HG03045 (cell line): Measurements from ENCODE around the gene SCYL1.
A peak's percentile ranks its signal among the peaks of the same experiment; 100 is the strongest.

ENCODE experiments used
- ATAC-seq: cut with Tn5 transposase; IDR thresholded peaks from one replicate; pipeline ENCODE4 v1.9.1; 2021; ENCODE audit warnings: mild to moderate bottlenecking, moderate library complexity; ENCODE audit not compliant: unreplicated experiment

Gene SCYL1

DNA sequence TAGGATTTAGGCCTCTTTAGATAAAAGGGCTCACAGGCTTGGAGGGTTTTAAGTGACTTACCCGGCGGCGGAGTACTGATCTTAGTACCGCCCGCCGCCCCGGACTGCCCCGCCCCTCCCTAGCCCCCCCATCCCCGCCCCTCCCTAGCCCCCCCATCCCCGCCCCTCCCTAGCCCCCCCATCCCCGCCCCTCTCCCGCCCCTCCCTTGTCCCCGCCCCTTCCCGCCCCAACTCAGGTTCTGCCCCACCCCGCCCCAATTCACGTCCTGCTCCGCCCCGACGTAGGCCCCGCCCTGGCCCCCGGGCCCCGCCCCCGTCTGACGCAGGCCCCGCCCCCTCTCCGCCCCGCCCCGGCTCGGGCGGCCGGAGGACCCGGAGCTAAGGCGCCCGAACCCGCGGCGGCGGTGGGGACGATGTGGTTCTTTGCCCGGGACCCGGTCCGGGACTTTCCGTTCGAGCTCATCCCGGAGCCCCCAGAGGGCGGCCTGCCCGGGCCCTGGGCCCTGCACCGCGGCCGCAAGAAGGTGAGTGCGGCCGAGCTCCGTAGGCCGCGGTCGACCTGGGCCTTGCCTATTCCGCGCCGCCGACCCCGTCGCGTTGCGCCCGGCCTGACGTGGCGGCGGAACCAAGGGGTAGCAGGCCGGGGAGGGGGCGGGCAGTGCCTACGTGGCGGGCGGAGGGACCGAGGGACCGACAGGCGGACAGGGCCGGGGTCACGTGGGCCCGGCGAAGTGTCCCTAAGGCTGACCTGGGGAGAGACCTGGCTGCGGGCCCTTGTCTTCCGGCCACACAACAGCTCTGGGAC, at the start of gene SCYL1:
SCYL1 (plus strand) TSS at position 343 of the 805 bp plus-strand sequence; CDS start at position 414, 71 bp downstream.
- peak; percentile 62 for ATAC-seq

DNA sequence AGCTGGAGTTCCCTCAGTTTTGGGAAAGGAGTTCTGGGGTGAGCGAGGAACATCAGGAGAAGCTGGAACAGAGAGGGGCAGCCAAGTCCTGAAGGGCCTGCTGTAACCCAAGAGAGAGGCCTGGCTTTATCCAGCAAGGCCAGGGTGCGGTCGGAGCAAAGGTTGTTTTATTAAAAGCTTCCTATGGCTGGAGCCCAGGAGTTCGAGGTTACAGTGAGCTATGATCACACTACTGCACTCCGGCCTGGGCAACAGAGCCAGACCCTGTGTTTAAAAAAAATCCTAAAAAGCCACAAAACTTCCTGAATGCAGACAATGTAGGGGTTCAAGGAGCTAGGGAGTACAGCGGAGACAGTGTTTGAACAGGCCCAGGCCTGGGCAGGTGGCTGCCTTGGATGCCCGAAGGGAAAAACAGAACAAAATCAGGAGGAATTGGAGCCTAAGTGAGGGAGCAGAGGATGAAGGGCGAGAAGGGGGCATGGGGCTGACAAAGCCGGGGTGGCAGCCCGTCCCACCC, 48.2 kb upstream of the SCYL1 start:
- no peak for ATAC-seq

GRCh38 chr11:65477149-65477965, 47.5 kb upstream of the SCYL1 start:
- peak; percentile 86 for ATAC-seq

GRCh38 chr11:65478388-65479183, 46.3 kb upstream of the SCYL1 start:
- ATAC-seq, result no peak

DNA sequence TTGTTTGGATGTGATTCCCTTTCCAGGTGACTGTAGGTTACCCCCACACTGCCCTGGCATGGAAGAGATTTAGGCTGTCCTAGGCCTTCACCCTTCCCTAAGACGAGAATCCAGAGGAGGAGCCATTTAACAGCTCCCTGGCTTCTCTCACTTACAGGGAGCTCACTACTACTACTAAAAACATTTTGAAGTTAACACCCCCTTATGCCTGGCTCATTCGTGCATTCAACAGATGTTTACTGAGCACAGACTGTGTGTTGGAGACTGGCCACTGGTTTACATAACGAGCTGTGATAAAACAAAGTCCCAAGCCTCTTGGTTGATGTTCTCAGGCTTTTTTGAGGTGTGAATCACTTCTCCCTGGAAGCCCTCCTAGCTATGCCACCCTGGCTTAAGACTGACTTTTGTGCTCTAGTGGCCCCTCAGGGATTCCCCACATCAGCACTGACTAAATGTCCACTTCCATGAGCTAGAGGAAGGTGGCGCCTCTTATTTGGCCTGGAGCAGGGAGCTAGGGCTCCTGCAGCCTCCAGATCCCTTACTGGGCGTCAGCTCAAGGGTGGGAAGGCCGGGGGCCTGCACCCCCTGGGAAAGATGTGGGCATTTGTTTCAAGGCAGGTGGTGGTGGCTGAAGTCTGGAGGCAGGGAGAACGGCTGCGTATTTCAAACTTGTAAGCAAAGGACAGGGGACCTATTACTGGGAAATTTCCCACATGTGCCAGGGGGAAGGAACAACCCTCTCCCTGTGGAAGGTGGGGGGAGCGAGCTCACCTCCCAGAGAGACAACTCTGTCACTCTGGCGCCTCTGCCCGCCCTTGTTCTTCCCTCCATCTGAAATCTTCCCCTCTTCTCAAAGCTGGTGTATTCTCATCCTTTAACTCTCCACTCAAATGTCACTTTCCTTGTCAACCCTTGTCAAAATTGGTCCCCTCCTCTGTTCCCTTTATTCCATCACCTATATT, 45.4 kb upstream of the SCYL1 start:
- ATAC-seq, result no peak

DNA sequence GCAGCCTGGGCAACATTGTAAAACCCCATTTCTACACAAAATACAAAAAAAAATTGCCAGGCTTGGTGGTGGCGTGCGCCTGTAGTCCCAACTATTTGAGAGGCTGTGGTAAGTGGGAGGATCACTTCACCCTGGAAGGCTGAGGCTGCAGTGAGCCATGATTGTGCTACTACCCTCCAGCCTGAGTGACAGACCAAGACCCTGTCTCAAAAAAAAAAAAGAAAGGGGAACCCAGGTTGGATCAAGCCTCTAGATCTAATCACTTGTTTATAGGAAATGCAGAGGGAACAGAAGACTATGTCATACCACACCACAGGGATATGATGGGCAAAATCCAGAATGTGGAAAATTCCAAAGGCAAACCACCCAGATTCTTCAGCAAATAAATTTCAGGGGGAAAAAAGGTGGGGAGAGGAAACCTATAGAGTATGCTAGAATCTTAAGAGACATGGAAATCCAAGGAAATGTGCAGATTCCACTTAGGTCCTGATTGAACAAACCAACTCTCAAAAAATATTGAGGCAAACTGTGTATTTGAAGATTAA, 42.5 kb upstream of the SCYL1 start:
- ATAC-seq, result no peak

- ATAC-seq, result no peak
Observed at GRCh38 chr11:65485920-65486219, 39.0 kb upstream of the SCYL1 start.

GRCh38 chr11:65486570-65487466, 38.1 kb upstream of the SCYL1 start:
- ATAC-seq, result no peak

GRCh38 chr11:65487467-65488272, 37.2 kb upstream of the SCYL1 start:
- no peak for ATAC-seq

GRCh38 chr11:65488273-65489034, 36.4 kb upstream of the SCYL1 start:
- no peak for ATAC-seq

DNA sequence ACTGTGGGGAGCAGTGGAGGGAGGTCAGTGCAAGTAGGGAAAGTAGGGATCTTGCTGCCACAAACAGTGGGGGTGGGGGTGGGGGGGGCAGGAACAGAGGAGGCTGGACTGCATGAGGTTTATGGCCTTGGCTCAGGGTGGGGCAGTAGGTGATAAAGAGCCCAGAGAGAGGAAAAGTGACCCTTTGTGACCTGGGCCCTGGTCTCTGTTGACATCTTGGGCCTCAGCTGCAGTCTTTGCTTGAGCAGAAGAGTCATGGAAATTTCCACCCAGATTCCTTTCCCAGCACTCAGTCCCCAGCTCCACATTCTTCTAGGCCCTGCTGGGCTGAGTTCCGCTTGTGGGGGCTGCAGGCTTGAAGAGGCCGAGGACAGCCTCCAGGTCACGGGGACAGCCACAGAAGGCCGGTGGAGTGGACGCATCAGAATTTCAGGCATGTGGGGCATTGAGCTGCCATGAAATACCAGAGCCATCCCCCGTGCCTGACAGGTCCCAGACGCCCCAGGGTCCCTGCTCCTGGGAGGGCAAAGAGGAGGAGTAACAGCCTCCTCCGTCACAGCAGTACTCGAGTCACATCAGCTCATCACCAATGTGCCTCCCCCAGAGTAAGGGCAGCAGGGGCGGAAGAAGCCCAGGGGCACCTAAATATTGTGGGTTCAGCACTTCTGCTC, 35.7 kb upstream of the SCYL1 start:
- no peak for ATAC-seq

DNA sequence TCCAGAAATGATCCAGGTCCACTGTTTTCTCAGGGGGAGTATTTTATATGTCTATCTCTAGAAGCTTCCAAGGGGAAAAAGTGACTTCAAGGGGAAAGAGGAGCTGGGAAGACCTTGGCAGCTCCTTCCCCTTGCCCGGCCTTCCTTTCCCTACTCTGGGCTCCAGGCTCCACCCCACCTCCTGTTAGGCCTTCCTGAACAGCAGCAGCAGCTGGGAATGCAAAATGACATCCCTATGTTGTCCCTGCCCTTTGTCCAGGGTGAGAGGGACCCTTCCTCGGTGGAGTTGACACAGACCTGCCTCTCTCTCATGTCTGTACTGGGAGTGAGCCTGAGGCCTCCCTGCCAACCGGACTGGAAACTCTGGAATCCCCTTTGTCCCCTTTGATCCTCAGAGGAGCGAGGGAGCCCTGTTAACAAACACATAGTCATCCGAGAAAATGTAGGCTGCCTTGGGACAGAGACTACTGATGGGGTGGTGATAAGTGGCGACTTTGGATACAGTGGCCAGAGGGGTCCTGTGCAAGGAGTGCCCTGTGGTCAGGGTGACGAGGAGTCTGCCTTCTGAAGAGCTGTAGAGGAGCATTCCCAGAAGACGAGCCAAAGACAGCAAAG, 35.1 kb upstream of the SCYL1 start:
- no peak for ATAC-seq

DNA sequence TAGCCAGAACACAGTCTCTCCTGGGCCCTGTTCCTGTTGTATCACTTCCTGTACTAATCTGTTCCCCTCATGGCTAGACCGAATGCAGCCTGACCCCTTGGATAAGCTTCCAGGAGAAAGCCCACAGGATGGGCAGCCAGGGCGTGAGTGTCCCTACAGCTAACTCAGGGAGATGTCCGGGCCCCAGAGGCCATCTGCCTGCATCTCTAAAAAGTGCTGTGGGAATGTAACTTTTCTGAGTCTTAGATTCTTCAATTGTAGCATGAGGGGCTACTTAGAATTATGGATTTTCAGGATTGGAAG, 33.8 kb upstream of the SCYL1 start:
- no peak for ATAC-seq

GRCh38 chr11:65491614-65492386, 33.1 kb upstream of the SCYL1 start:
- ATAC-seq, result no peak

DNA sequence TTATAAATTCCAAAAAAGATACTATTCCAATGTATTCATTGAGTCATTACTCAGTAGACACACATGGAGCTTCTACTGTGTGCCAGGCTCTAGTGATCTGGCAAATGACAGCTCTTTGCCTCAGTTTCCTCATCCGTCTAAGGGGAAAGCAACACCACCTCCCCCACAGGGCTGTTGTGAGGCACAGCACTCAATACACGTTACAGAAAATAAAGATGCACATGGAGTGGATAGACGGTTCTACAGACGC, 32.6 kb upstream of the SCYL1 start:
- ATAC-seq, result no peak
